GM19372 (cell line): ENCODE measurements around the gene CLDN2.

Experiments
- ATAC-seq: cut with Tn5 transposase; IDR thresholded peaks from one replicate; pipeline ENCODE4 v1.9.1; 2021; ENCODE audit warnings: mild to moderate bottlenecking, low read depth, moderate library complexity; ENCODE audit not compliant: unreplicated experiment

The CLDN2 gene

GRCh38 chrX:106917830-106918500, 2.2 kb upstream of the CLDN2 start:
- no peak for ATAC-seq

- ATAC-seq, result no peak
These were observed 1.4 kb downstream of the CLDN2 start for GRCh38 chrX:106921637-106922036.

- ATAC-seq, result no peak
These were observed 6.8 kb downstream of the CLDN2 start for GRCh38 chrX:106927023-106927422.

GRCh38 chrX:106927700-106928099, 7.5 kb downstream of the CLDN2 start:
- no peak for ATAC-seq

- ATAC-seq, result no peak
These were observed 8.0 kb downstream of the CLDN2 start for GRCh38 chrX:106928227-106928626.

- no peak for ATAC-seq
These were observed 11.8 kb downstream of the CLDN2 start for GRCh38 chrX:106931831-106932491.

GRCh38 chrX:106932492-106932923, 12.3 kb downstream of the CLDN2 start:
- ATAC-seq, result no peak

- no peak for ATAC-seq
These were observed 12.8 kb downstream of the CLDN2 start for GRCh38 chrX:106932960-106933537.

GRCh38 chrX:106933538-106933961, 13.3 kb downstream of the CLDN2 start:
- ATAC-seq, result no peak

GRCh38 chrX:106935175-106935574, 15.0 kb downstream of the CLDN2 start:
- no peak for ATAC-seq

GRCh38 chrX:106936246-106936645, 16.0 kb downstream of the CLDN2 start:
- no peak for ATAC-seq

- no peak for ATAC-seq
These were observed 19.4 kb downstream of the CLDN2 start for GRCh38 chrX:106939566-106939965.

- no peak for ATAC-seq
These were observed 19.9 kb downstream of the CLDN2 start for GRCh38 chrX:106940068-106940467.

- ATAC-seq, result no peak
These were observed 26.3 kb downstream of the CLDN2 start for GRCh38 chrX:106946464-106946863.

GRCh38 chrX:106948641-106949040, 28.4 kb downstream of the CLDN2 start:
- no peak for ATAC-seq

- no peak for ATAC-seq
These were observed 29.2 kb downstream of the CLDN2 start for GRCh38 chrX:106949366-106949765.

- no peak for ATAC-seq
These were observed 30.2 kb downstream of the CLDN2 start for GRCh38 chrX:106950381-106950780.

GRCh38 chrX:106951230-106951629, 31.0 kb downstream of the CLDN2 start:
- ATAC-seq, result no peak

- no peak for ATAC-seq
These were observed 31.9 kb downstream of the CLDN2 start for GRCh38 chrX:106952089-106952488.

- no peak for ATAC-seq
These were observed 32.3 kb downstream of the CLDN2 start for GRCh38 chrX:106952538-106952937.

GRCh38 chrX:106952988-106953387, 32.8 kb downstream of the CLDN2 start:
- ATAC-seq, result no peak

- ATAC-seq, result no peak
These were observed 33.8 kb downstream of the CLDN2 start for GRCh38 chrX:106954041-106954440.
